Thymus (tissue), 11 donors: ENCODE data around the gene PMF1. TPM values are rescaled to one million over a fixed set of nuclear protein-coding genes. Genes with fewer than 3 reads are reported as not detected.

Experiments used
- DNase-seq, 9 donors: peaks; one replicate each; pipeline ENCODE4 v3.0.0-alpha.2; 2013; ENCODE audit warnings: low spot score in 9 of 9, low read depth in 6 of 9, missing footprints in 1 of 9
- H3K27ac ChIP-seq, 2 donors: one replicate each; pipeline ENCODE4 v1.5.1; 2013; ENCODE audit warnings: control low read depth in 1 of 2, low read depth in 1 of 2, low read length in 1 of 2, mild to moderate bottlenecking in 1 of 2, moderate library complexity in 1 of 2
- H3K27me3 ChIP-seq, 2 donors: one replicate each; pipeline ENCODE4 v1.5.1; 2013; ENCODE audit warnings: low read length in 1 of 2; ENCODE audit not compliant: control insufficient read depth in 2 of 2, insufficient read depth in 1 of 2
- H3K36me3 ChIP-seq, 2 donors: one replicate each; pipeline ENCODE4 v1.5.1; 2013; ENCODE audit warnings: low read length in 1 of 2, mild to moderate bottlenecking in 1 of 2, moderate library complexity in 1 of 2; ENCODE audit not compliant: control insufficient read depth in 2 of 2, insufficient read depth in 2 of 2
- H3K4me1 ChIP-seq, 2 donors: one replicate each; pipeline ENCODE4 v1.5.1; 2013; ENCODE audit warnings: low read length in 2 of 2; ENCODE audit not compliant: control insufficient read depth in 2 of 2, insufficient read depth in 2 of 2
- H3K4me3 ChIP-seq, 2 donors: one replicate each; pipeline ENCODE4 v1.5.1; 2013; ENCODE audit warnings: low read length in 2 of 2, control low read depth in 1 of 2, mild to moderate bottlenecking in 1 of 2
- H3K9me3 ChIP-seq, 2 donors: one replicate each; pipeline ENCODE4 v1.5.1; 2013; ENCODE audit warnings: low read length in 1 of 2, mild to moderate bottlenecking in 1 of 2; ENCODE audit not compliant: control insufficient read depth in 2 of 2, insufficient read depth in 1 of 2
- WGBS: extraction: QIAGEN DNeasy Blood & Tissue Kit; methylation state at CpG from one replicate; pipeline ENCODE4 v1.1.7; 2013; 5-methylcytosine and 5-hydroxymethylcytosine counted together
- polyA plus RNA-seq: library from polyadenylated mRNA; stranded (reverse); fragments of 200-250 nt; gene quantifications from one replicate; pipeline ENCODE4 v1.2.3, GENCODE V29; 2013
- total RNA-seq: library from RNA; stranded (reverse); fragments of 120-200 nt; gene quantifications from one replicate; pipeline ENCODE4 v1.2.4, GENCODE V29; 2013
- donor health status: healthy.

Gene PMF1
- total and polyA plus RNA-seq, 2 donors = 56.8 to 67.4 TPM

GRCh38 chr1:156193488-156194299 lies 19.1 kb upstream of the PMF1 start, which contains the start of gene SLC25A44:
Gene SLC25A44 (plus strand): TSS chr1:156194104. CDS start chr1:156199848, 5,744 bp downstream.
- Histone ChIP-seq H3K4me3 (peak within 1 kb of the TSS; percentile 65 to 95), H3K36me3 (peaks cover 11 to 27% of the 10 kb centered on the region in 2 donors), H3K4me1 (peaks cover 12 to 34% of the 10 kb centered on the region in 2 donors), H3K27ac (peak within 1 kb of the TSS; percentile 86 to 89), H3K9me3 (peaks cover 0 to 3% of the 10 kb centered on the region in 2 donors), H3K27me3 (no peaks in the 10 kb centered on the region)
- 1% methylated on average over 59 of the region's 59 CpGs for WGBS
- peak; percentile 97 to 100 (median 99) for DNase-seq

DNA sequence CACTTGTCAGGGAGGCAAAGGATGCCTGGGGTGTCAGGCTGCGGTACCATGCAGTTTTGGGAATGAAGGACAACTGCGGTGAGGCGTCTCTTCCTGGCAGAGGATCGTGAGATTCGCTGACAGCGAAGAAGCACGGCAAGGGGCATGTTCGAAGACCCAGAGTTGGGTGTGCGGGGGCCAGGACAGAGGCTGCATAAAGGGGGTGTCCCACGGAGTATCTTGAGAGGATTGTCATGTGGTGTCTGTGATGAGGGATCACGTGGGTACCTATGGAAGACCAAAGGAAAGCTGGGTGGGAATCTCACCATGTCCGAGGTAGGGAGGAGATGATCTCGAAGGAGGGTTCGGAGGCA lies 18.5 kb upstream of the PMF1 start:
- no peaks in the 10 kb centered on the region for H3K27me3 ChIP-seq
- H3K36me3 ChIP-seq = peaks cover 11 to 31% of the 10 kb centered on the region in 2 donors
- peak overlapping the region; percentile 65 to 95 for H3K4me3 ChIP-seq
- peak overlapping the region; percentile 52 to 80 for H3K27ac ChIP-seq
- no peak for DNase-seq
- H3K4me1 ChIP-seq = peaks cover 12 to 36% of the 10 kb centered on the region in 2 donors
- 17% methylated on average over 14 of the region's 14 CpGs for WGBS
- no peaks in the 10 kb centered on the region for H3K9me3 ChIP-seq

DNA sequence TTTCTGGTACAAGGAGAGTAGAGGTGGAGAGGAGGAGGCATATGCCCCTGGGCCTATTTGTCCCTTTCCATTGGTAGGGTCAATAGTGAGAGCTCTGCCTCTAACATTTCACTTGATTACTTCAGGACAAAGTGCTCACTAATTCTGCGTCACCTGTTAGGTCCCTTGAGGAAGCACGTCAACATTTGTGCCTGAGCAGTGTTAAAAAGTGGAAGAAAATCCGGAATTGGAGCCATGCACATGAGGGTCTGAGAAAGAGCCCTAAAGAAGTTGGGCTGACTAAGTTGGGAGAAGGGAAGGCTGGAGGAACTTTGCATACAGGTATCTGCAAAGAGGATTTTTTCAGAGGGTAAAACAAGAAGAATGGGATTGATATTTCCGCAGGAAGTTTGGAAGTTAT lies 17.0 kb upstream of the PMF1 start:
- Histone ChIP-seq H3K4me1 (peaks cover 15 to 36% of the 10 kb centered on the region in 2 donors), H3K9me3 (no peaks in the 10 kb centered on the region), H3K27me3 (no peaks in the 10 kb centered on the region), H3K36me3 (peaks cover 22 to 44% of the 10 kb centered on the region in 2 donors), H3K4me3 (no peak overlapping the region), H3K27ac (no peak overlapping the region)
- no peak for DNase-seq
- 90% methylated on average over 4 of the region's 4 CpGs for WGBS

- H3K4me1 ChIP-seq = peaks cover 15 to 36% of the 10 kb centered on the region in 2 donors
- H3K27me3 ChIP-seq = no peaks in the 10 kb centered on the region
- DNase-seq = no peak
- no peak overlapping the region for H3K27ac ChIP-seq
- H3K9me3 ChIP-seq = no peaks in the 10 kb centered on the region
- 94% methylated on average over 2 of the region's 2 CpGs for WGBS
- H3K36me3 ChIP-seq = peaks cover 25 to 44% of the 10 kb centered on the region in 2 donors
- H3K4me3 ChIP-seq = no peak overlapping the region
Measured at GRCh38 chr1:156196445-156196844, 16.4 kb upstream of the PMF1 start.

- Histone ChIP-seq H3K4me1 (peaks cover 9 to 27% of the 10 kb centered on the region in 2 donors), H3K9me3 (no peaks in the 10 kb centered on the region), H3K27ac (no peak overlapping the region), H3K4me3 (no peak overlapping the region), H3K36me3 (peaks cover 34 to 55% of the 10 kb centered on the region in 2 donors), H3K27me3 (no peaks in the 10 kb centered on the region)
- DNase-seq = peak in 1 of 9 donors; percentile 31
- WGBS = 85% methylated on average over 5 of the region's 5 CpGs
Measured at GRCh38 chr1:156198831-156199349, 13.9 kb upstream of the PMF1 start.

DNA sequence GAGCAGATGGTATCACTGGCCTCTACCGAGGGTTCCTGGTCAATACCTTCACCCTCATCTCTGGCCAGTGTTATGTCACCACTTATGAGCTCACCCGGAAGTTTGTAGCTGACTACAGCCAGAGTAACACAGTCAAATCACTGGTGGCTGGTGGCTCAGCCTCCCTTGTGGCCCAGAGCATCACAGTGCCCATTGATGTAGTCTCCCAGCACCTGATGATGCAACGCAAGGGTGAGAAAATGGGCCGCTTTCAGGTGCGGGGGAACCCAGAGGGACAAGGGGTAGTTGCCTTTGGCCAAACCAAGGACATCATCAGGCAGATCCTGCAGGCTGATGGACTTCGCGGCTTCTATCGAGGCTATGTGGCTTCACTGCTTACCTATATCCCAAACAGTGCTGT lies 12.8 kb upstream of the PMF1 start:
- Histone ChIP-seq H3K36me3 (peaks cover 34 to 58% of the 10 kb centered on the region in 2 donors), H3K4me1 (peaks cover 3 to 19% of the 10 kb centered on the region in 2 donors), H3K27me3 (no peaks in the 10 kb centered on the region), H3K4me3 (no peak overlapping the region), H3K9me3 (no peaks in the 10 kb centered on the region), H3K27ac (no peak overlapping the region)
- DNase-seq = no peak
- WGBS = 97% methylated on average over 8 of the region's 8 CpGs

- no peaks in the 10 kb centered on the region for H3K9me3 ChIP-seq
- H3K27ac ChIP-seq = no peak overlapping the region
- H3K4me1 ChIP-seq = peaks cover 3 to 5% of the 10 kb centered on the region in 2 donors
- DNase-seq = no peak
- peaks cover 38 to 59% of the 10 kb centered on the region in 2 donors for H3K36me3 ChIP-seq
- no peak overlapping the region for H3K4me3 ChIP-seq
- H3K27me3 ChIP-seq = no peaks in the 10 kb centered on the region
Measured at GRCh38 chr1:156203331-156203730, 9.5 kb upstream of the PMF1 start.

DNA sequence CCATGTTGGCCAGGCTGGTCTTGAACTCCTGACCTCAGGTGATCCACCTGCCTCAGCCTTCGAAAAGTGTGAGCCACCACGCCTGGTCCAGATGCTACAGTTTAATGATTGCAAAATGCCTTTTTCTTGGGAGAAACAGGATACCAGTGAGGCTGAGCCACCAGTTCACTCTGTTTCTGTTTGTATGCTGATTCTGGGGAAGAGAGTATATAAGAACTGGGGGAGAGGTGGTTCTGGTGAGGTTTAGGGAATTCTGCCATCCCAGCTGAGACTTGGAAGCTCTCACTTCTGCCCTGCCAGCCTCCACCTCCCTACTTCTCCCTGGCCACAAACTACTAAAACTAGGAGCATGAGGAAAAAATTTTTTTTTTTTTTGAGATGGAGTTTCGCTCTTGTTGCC lies 8.1 kb upstream of the PMF1 start:
- 96% methylated on average over 3 of the region's 3 CpGs for WGBS
- no peak overlapping the region for H3K4me3 ChIP-seq
- no peaks in the 10 kb centered on the region for H3K9me3 ChIP-seq
- peaks cover 47 to 61% of the 10 kb centered on the region in 2 donors for H3K36me3 ChIP-seq
- DNase-seq = no peak
- H3K27ac ChIP-seq = no peak overlapping the region
- peaks cover 0 to 3% of the 10 kb centered on the region in 2 donors for H3K4me1 ChIP-seq
- H3K27me3 ChIP-seq = no peaks in the 10 kb centered on the region

- H3K27me3 ChIP-seq = no peaks in the 10 kb centered on the region
- 96% methylated on average over 3 of the region's 3 CpGs for WGBS
- no peak for DNase-seq
- H3K27ac ChIP-seq = no peak overlapping the region
- H3K9me3 ChIP-seq = no peaks in the 10 kb centered on the region
- H3K4me1 ChIP-seq = peaks cover 5 to 16% of the 10 kb centered on the region in 2 donors
- peaks cover 34 to 55% of the 10 kb centered on the region in 2 donors for H3K36me3 ChIP-seq
- no peak overlapping the region for H3K4me3 ChIP-seq
Measured at GRCh38 chr1:156211243-156211642, 1.6 kb upstream of the PMF1 start.
